HEK293T (cell line): ENCODE measurements around the gene SP8.

Experiments used
- ARNT ChIP-seq: fragments of 450-650 bp; IDR thresholded peaks from 2 replicates; pipeline ENCODE4 v1.6.1; 2017; ENCODE audit warnings: mild to moderate bottlenecking
- CTBP1 ChIP-seq: fragments of 450-650 bp; IDR thresholded peaks from 2 replicates; pipeline ENCODE4 v1.6.1; 2016; ENCODE audit warnings: borderline replicate concordance
- FOXA1 ChIP-seq: fragments of 450-650 bp; IDR thresholded peaks from 2 replicates; pipeline ENCODE4 v1.6.1; 2016; ENCODE audit warnings: mild to moderate bottlenecking
- FOXK2 ChIP-seq: fragments of 450-650 bp; IDR thresholded peaks from 2 replicates; pipeline ENCODE4 v1.6.1; 2016; ENCODE audit warnings: mild to moderate bottlenecking
- HDGF ChIP-seq: fragments of 450-650 bp; IDR thresholded peaks from 2 replicates; pipeline ENCODE4 v1.6.1; 2017; ENCODE audit warnings: antibody characterized with exemption, borderline replicate concordance
- LEF1 ChIP-seq: fragments of 450-650 bp; IDR thresholded peaks from 2 replicates; pipeline ENCODE4 v1.6.1; 2017; ENCODE audit warnings: mild to moderate bottlenecking, borderline replicate concordance
- PKNOX1 ChIP-seq: fragments of 450-650 bp; IDR thresholded peaks from 2 replicates; pipeline ENCODE4 v1.6.1; 2016
- SP1 ChIP-seq: fragments of 450-650 bp; IDR thresholded peaks from 2 replicates; pipeline ENCODE4 v1.6.1; 2017
- SUZ12 ChIP-seq: fragments of 450-650 bp; IDR thresholded peaks from 2 replicates; pipeline ENCODE4 v1.6.1; 2016; ENCODE audit warnings: mild to moderate bottlenecking
- TARDBP ChIP-seq: fragments of 450-650 bp; IDR thresholded peaks from 2 replicates; pipeline ENCODE4 v1.6.1; 2016
- ZNF384 ChIP-seq: fragments of 450-650 bp; IDR thresholded peaks from 2 replicates; pipeline ENCODE4 v1.6.1; 2016

- no peak for TF ChIP-seq CTBP1
- no peak for TF ChIP-seq TARDBP
- TF ChIP-seq ZNF384: no peak
- TF ChIP-seq FOXA1: no peak
- no peak for TF ChIP-seq ARNT
- no peak for TF ChIP-seq HDGF
- TF ChIP-seq SUZ12: no peak
- TF ChIP-seq FOXK2: no peak
- TF ChIP-seq PKNOX1: no peak
- TF ChIP-seq SP1: no peak
- TF ChIP-seq LEF1: no peak
Observed at GRCh38 chr7:20749906-20750305, 36.8 kb downstream of the SP8 start.
